GM18861 (cell line): ENCODE data around the gene KRT4.

ENCODE experiments used
- ATAC-seq: cut with Tn5 transposase; IDR thresholded peaks from one replicate; pipeline ENCODE4 v1.9.1; 2021; ENCODE audit not compliant: unreplicated experiment

Gene KRT4

GRCh38 chr12:52822771-52823510 is 9.0 kb upstream of the KRT4 start:
- ATAC-seq: no peak

- ATAC-seq: no peak
Measured at GRCh38 chr12:52821826-52822660, 8.1 kb upstream of the KRT4 start.

DNA sequence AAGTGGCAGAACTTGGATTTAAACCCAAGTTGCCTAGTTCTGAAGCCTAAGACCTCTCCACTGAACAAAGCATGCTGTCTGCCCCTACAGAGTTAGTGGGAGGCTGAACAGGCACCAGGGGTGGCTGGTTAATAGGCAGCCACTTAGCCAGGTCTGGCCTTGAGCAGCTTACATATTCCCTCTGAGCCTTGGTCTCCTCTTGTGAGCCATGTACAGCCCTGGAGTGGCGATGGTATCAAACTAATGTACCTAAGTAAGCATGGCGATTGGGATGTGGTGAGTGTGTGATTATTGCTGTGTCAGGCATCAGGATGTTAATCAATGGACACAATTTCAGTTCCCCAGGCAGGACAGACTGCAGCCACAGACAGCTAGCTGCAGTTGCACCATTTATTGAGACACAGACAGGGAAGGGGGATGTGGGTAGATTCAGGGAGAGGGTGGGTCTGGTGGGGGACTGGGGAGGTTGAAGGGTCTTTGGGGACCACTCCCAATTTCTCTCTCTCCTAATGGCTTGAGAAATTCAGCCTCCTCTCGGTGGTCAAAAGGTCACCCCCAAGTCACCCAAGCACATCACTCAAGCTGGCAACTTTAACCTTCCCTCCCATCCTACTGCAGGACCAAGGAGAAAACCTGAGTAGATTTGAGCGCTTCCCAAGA is 7.3 kb upstream of the KRT4 start:
- no peak for ATAC-seq

GRCh38 chr12:52820521-52820920 is 6.6 kb upstream of the KRT4 start:
- no peak for ATAC-seq

DNA sequence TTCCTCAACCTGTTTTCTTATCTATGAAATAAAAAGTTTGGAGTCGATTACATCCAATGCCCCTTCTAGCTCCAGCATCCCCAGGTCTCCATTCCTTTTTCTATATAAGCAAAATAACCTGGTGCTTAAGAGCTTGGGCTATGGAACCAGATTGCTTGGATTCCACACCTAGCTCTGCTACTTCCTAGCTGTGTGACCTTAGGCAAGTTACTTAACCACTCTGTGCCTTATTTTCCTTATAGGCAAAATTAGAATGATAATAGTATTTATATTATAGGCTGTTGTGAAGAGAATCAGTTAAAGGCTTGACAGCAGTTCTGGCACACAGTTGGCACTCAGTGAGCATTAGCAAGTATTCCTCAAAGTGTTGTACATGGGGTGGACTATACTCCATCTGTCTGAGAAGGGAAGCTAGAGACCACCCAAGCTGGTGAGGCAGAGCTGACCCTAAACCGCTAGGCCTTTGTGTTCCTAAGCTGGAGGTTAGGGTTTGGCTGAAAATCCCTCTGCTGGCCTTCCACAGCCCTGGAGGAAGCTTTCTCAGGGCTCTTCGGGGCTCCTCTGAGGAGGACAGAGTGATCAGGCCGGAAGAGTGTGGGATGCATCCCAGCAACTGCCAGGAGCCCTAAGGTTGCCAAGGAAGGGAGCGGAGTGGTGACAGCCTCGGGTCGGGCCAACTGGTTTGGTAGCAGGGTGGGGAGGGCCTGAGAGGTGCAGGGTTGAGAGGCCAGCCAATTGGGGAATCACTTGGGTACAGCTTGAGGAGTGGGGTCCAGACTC is 6.0 kb upstream of the KRT4 start:
- no peak for ATAC-seq

GRCh38 chr12:52818887-52819420 is 5.0 kb upstream of the KRT4 start:
- ATAC-seq: no peak

- ATAC-seq: no peak
Measured at GRCh38 chr12:52818388-52818787, 4.5 kb upstream of the KRT4 start.

DNA sequence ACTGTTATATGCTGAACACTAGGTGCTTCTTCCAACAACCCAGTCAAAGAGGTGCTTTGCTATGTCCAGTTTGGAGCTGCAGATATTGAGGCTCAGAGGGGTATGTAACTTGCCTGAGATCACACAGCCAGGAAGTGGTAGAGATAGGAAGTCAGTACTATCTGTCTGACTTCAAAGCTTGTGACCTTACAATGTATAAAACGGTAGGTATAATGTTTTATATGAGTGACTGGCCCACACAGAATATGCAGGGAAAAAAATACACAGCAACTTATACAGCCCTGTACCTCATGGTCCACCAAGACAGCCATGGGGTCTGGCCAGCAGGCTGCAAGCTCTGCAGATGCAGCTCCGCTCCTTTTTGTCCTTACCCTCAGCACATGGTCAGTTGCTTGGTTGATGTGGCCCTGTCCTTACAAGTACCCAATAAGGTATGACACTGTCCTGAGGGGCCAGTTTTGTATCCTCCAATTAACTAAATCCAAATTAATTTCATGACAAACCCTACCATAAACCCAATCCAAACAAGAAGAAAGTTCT is 3.9 kb upstream of the KRT4 start:
- no peak for ATAC-seq

DNA sequence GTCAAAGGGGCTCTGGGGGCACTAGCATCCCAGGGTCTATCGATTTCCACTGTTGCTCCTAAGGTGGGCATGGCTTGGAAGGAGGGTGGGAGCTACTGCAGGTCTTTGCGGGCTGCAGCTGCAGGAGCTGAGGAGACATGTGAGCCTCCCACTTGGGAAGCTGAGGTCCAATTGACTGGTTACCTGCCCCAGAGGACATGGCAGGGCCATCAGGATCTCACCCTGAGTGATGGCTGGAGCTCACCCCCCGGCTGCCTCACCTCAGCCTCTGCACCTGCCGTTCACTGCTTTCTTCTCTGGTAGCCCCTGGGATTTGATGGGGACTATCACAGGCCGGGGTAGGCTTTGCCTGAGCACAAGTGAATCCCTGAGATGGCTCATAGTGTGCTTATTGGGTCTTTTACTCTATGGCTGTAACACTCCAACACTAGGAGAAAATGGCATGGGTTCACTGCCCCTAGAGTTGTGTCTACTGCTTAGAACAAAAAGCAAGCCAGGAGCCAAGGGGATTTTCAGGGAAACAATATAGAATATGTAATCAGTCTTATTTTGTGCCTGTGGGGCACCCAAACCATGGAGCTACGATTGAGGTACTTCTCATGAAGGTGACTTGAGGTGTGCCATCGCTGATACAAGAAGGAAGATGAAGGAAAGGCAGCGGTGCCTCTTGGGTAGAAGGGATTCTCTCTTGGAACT is 3.2 kb upstream of the KRT4 start:
- no peak for ATAC-seq

GRCh38 chr12:52815676-52816588 is 2.0 kb upstream of the KRT4 start:
- no peak for ATAC-seq

- ATAC-seq: no peak
Measured at GRCh38 chr12:52815161-52815560, 1.2 kb upstream of the KRT4 start.

GRCh38 chr12:52814710-52815155 is 817 bp upstream of the KRT4 start:
- ATAC-seq: no peak

DNA sequence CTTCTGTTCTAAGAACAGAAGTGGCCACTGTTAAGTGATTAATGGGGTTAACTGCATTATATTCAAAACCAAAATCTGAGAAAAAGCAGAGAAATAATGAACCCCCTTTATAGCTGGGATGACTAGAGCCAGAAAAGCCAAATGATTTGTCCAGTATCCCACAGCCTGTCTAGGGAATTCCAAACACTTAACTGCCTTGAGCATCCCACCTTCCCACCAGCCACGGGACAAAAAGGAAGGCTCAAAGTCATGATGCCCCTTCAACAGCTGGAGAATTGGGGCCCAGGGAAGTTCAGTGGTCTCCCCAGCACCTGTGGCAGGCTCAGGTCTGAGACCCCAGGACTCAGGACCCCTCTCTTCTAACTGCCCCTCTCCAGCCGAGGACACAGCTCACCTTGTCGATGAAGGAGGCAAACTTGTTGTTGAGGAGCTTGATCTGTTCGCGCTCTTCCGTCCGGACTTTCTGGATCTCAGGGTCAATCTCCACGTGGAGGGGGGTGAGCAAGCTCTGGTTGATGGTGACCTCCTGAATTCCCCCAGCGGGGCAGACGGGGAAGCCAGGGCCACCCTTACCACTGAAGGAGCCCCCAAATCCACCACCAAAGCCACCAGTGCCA is 605 bp downstream of the KRT4 start:
- ATAC-seq: no peak

DNA sequence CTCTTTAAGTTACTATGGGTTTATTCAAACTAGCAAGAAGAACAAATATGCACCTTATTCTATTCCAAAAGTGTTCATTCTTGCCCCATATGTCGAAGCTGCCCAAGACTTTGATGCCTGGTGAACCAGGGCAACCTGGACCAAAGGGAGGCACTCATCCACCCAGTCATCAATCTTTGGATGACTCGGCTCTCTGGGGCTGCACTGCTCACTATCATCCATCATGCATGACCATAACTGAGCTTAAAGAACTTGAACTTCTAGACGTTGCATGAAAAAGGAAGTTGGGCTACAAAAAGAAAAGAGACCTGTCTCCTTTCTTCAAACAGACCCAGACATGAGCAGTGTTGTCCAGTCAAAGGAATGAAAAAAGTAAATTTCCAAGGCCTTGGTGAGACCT is 1.2 kb downstream of the KRT4 start:
- ATAC-seq: no peak

DNA sequence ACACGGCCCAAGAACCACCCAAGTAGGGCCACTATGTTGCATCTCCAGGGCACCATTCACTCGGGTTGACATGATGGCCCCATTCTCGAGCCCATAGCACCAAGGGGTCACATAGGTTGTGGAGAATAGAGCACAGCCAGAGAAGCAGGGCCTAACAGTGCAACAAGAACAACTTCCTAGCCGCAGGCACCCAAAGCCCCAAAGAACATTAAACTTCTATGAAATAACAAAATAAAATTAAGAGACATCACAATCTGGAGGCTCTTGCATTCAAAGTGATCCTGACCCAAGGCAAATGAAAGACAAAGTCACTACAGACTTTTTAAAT is 1.9 kb downstream of the KRT4 start:
- ATAC-seq: no peak

DNA sequence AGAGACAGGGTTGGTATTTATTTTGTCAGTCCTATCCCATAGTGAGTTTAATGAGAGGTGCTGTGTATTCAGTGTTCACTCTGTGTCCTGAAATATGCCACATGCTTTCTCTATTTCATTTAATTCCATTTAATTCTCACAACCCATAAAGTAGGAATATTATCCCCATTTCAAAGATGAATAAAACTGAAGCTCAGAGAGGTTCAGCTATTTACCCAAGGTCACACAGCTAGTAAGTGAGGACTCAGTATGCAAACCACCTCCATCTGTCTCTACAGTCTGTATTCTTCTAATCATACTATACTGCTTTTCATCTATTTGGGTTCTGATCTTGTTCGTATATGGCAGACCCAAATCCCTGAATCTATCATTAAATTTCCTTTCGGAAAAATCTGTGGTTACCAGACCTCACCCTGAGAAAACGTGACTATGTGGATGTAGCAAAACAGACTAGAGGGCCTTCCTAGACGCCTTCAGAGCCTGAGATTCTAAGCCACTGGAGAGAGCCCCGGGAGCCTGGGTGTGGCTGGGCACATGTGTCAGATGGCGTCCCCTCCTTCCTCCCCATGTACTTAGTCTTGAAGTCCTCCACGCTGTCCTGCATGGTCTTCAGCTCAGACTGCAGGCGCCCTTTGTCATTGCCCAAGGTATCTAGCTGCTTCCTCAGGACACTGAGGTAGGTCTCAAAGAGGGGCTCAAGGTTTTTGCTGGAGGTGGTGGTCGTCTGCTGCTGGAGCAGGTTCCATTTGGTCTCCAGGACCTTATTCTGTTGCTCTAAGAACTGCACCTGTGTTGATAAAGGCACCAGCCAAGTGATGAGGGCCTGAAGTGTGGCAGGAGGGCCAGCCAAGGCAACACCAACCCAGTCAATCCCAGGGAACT is 2.5 kb downstream of the KRT4 start:
- ATAC-seq: no peak

DNA sequence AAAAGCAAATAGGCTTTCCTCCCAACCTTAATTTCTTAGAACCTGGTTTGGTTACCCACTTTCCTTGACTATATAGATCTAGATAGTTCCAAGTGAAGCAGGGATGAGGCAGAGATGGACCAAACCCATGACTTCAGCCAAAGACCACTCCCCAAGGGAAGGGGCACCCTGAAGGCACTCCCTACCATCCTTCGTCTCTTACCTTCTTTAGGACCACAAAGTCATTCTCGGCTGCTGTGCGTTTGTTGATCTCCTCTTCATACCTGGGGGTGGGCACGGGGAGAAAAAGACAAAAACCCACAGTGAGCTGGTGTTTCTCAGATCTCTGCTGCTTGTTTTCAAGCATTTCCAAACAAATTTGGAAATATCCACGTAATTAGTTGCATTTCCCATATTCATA is 3.4 kb downstream of the KRT4 start:
- no peak for ATAC-seq

GRCh38 chr12:52809166-52809565 is 4.8 kb downstream of the KRT4 start:
- no peak for ATAC-seq
